Upper lobe of left lung (tissue), 4 donors: ENCODE results near the gene NBPF8.
"Not testable (repeated sequence)": the region's sequence is repeated elsewhere in the genome, so short reads cannot be mapped to it uniquely, and the experiment has no call there.

Experiments
- EP300 ChIP-seq, 4 donors: sonication (generic); formaldehyde crosslinking; IDR thresholded peaks; one replicate each; pipeline ENCODE4 v1.5.1; 2017; ENCODE audit warnings: antibody characterized with exemption in 4 of 4, control low read depth in 2 of 4
- POLR2A ChIP-seq, 4 donors: fragments of 450-650 bp; IDR thresholded peaks; one replicate each; pipeline ENCODE4 v1.5.1; 2016 to 2017; ENCODE audit warnings: antibody characterized with exemption in 4 of 4, mild to moderate bottlenecking in 2 of 4
- TF ChIP-seq, protein P1 (sequence below), 6 experiments: fragments of 450-650 bp in 4 of 6; fragments of 200-600 bp in 2 of 6; sonication (generic) in 2 of 6; IDR thresholded peaks; one replicate each; pipeline ENCODE4 v1.5.1; 2016 to 2019; ENCODE audit warnings: antibody characterized with exemption in 6 of 6

GRCh38 chr1:120414451-120414850, 384 bp upstream of the NBPF8 start:
- TF ChIP-seq EP300, POLR2A (IDR thresholded peaks at IDR 0.05): not testable (repeated sequence)
- TF ChIP-seq, protein P1, sequence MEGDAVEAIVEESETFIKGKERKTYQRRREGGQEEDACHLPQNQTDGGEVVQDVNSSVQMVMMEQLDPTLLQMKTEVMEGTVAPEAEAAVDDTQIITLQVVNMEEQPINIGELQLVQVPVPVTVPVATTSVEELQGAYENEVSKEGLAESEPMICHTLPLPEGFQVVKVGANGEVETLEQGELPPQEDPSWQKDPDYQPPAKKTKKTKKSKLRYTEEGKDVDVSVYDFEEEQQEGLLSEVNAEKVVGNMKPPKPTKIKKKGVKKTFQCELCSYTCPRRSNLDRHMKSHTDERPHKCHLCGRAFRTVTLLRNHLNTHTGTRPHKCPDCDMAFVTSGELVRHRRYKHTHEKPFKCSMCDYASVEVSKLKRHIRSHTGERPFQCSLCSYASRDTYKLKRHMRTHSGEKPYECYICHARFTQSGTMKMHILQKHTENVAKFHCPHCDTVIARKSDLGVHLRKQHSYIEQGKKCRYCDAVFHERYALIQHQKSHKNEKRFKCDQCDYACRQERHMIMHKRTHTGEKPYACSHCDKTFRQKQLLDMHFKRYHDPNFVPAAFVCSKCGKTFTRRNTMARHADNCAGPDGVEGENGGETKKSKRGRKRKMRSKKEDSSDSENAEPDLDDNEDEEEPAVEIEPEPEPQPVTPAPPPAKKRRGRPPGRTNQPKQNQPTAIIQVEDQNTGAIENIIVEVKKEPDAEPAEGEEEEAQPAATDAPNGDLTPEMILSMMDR (IDR thresholded peaks at IDR 0.05) = not testable (repeated sequence)
